SK-N-SH (cell line): Measurements from ENCODE around the gene PPM1A. TPM values are rescaled to one million over a fixed set of nuclear protein-coding genes. Genes with fewer than 3 reads are reported as not detected.

Source experiments
- CTCF ChIA-PET: fragments of 300-600, 350-600 bp; formaldehyde crosslinking; extraction: SDS; loops from one replicate; lab custom pipeline; 2021; lab: Yijun Ruan, JAX
- POLR2A ChIA-PET: fragments of 350-600 bp; sonication (Branson Sonifier 250); formaldehyde crosslinking; extraction: SDS; loops from one replicate; lab custom pipeline; 2020; ENCODE audit warnings: antibody characterized with exemption, inconsistent platforms; lab: Yijun Ruan, JAX
- DNase-seq: peaks from one replicate; pipeline ENCODE4 v3.0.0; 2012
- H2AFZ ChIP-seq: fragments of 200-600 bp; sonication (generic); 2 replicates; pipeline ENCODE4 v1.8.1; 2016; ENCODE audit warnings: antibody characterized with exemption, mild to moderate bottlenecking, low read depth
- H3F3A ChIP-seq: fragments of 200-600 bp; sonication (generic); replicated peaks from 2 replicates; pipeline ENCODE3; 2016; ENCODE audit warnings: antibody characterized with exemption, mild to moderate bottlenecking; ENCODE audit not compliant: insufficient read depth
- H3K27ac ChIP-seq, 2 experiments: fragments of 200-500 bp in 1 of 2; fragments of 200-600 bp in 1 of 2; sonication (Bioruptor generic) in 1 of 2; sonication (generic), shearing (Covaris generic) in 1 of 2; 2 replicates each; pipeline versions ENCODE4 v1.5.1 to v1.6.1; 2014 to 2016; ENCODE audit warnings: low read depth in 2 of 2, inconsistent platforms in 1 of 2, low read length in 1 of 2, mild to moderate bottlenecking in 1 of 2, mixed read lengths in 1 of 2
- H3K27me3 ChIP-seq: fragments of 200-600 bp; sonication (generic), shearing (Covaris generic); 2 replicates; pipeline ENCODE4 v1.6.1; 2016; ENCODE audit warnings: mixed run types; ENCODE audit not compliant: insufficient read depth
- H3K36me3 ChIP-seq, 2 experiments: fragments of 200-500 bp in 1 of 2; fragments of 200-600 bp in 1 of 2; sonication (Bioruptor generic) in 1 of 2; sonication (generic) in 1 of 2; replicated peaks in 1 of 2; 2 replicates each; pipeline versions ENCODE3 to v1.5.1; 2014 to 2016; ENCODE audit warnings: low read length in 1 of 2, mild to moderate bottlenecking in 1 of 2; ENCODE audit not compliant: insufficient read depth in 2 of 2, control insufficient read depth in 1 of 2
- H3K4me1 ChIP-seq, 2 experiments: fragments of 200-500 bp in 1 of 2; fragments of 200-600 bp in 1 of 2; sonication (Bioruptor generic) in 1 of 2; sonication (generic), shearing (Covaris generic) in 1 of 2; 2 replicates each; pipeline versions ENCODE4 v1.5.1 to v1.6.1; 2014 to 2016; ENCODE audit warnings: low read depth in 1 of 2, low read length in 1 of 2, mixed run types in 1 of 2; ENCODE audit not compliant: insufficient read depth in 2 of 2, control insufficient read depth in 1 of 2
- H3K4me2 ChIP-seq: fragments of 200-600 bp; sonication (generic), shearing (Covaris generic); 2 replicates; pipeline ENCODE4 v1.6.1; 2017; ENCODE audit warnings: mixed run types
- H3K4me3 ChIP-seq, 2 experiments: fragments of 200-500 bp in 1 of 2; fragments of 200-600 bp in 1 of 2; sonication (Bioruptor generic) in 1 of 2; sonication (generic), shearing (Covaris generic) in 1 of 2; 2 replicates each; pipeline versions ENCODE4 v1.5.1 to v1.8.1; 2014 to 2016; ENCODE audit warnings: low read depth in 2 of 2, inconsistent platforms in 1 of 2, low read length in 1 of 2, mild to moderate bottlenecking in 1 of 2, mixed read lengths in 1 of 2, moderate library complexity in 1 of 2
- H3K79me2 ChIP-seq: fragments of 200-600 bp; sonication (generic); 2 replicates; pipeline ENCODE4 v1.8.1; 2017; ENCODE audit warnings: mild to moderate bottlenecking; ENCODE audit not compliant: insufficient read depth
- H3K9ac ChIP-seq: fragments of 200-600 bp; sonication (generic); 2 replicates; pipeline ENCODE4 v1.6.1; 2017; ENCODE audit warnings: mixed run types
- H3K9me2 ChIP-seq: fragments of 200-600 bp; sonication (generic); 2 replicates; pipeline ENCODE4 v1.6.1; 2017; ENCODE audit warnings: mixed run types
- H3K9me3 ChIP-seq: fragments of 200-600 bp; sonication (generic); 2 replicates; pipeline ENCODE4 v1.6.1; 2017; ENCODE audit warnings: mixed run types, mild to moderate bottlenecking, moderate library complexity
- H4K20me1 ChIP-seq: fragments of 200-600 bp; sonication (generic); 2 replicates; pipeline ENCODE4 v1.6.1; 2017; ENCODE audit warnings: mild to moderate bottlenecking, mixed run types; ENCODE audit not compliant: insufficient read depth
- CHD2 ChIP-seq: fragments of 150-350 bp; IDR thresholded peaks from 2 replicates; pipeline ENCODE4 v1.6.1; 2018; ENCODE audit warnings: low read length; ENCODE audit not compliant: partially characterized antibody
- ELF1 ChIP-seq: IDR thresholded peaks from 2 replicates; pipeline ENCODE4 v1.4.0; 2012
- EZH2phosphoT487 ChIP-seq: fragments of 200-600 bp; sonication (generic); IDR thresholded peaks from 2 replicates; pipeline ENCODE4 v1.6.1; 2017; ENCODE audit warnings: low read depth, mixed run types, mild to moderate bottlenecking, antibody characterized with exemption, moderate library complexity, borderline replicate concordance
- FOSL2 ChIP-seq: IDR thresholded peaks from 2 replicates; pipeline ENCODE4 v1.4.0; 2012; ENCODE audit warnings: low read depth, mild to moderate bottlenecking, moderate library complexity, borderline replicate concordance
- GABPA ChIP-seq: IDR thresholded peaks from 2 replicates; pipeline ENCODE4 v1.4.0; 2012; ENCODE audit warnings: low read depth, mild to moderate bottlenecking
- GATA2 ChIP-seq: sonication (generic); formaldehyde crosslinking; IDR thresholded peaks from 2 replicates; pipeline ENCODE4 v1.5.0; 2020; ENCODE audit warnings: mild to moderate bottlenecking, missing genetic modification reagents
- MEF2A ChIP-seq: IDR thresholded peaks from 2 replicates; pipeline ENCODE4 v1.4.0; 2012; ENCODE audit warnings: low read depth, borderline replicate concordance
- MXI1 ChIP-seq: IDR thresholded peaks from 2 replicates; pipeline ENCODE4 v1.6.1; 2012; ENCODE audit warnings: mild to moderate bottlenecking, low read depth, low read length, improper control_type of control experiment
- POLR2AphosphoS5 ChIP-seq: IDR thresholded peaks from 2 replicates; pipeline ENCODE4 v1.6.1; 2012; ENCODE audit warnings: low read depth, low read length
- RAD21 ChIP-seq: IDR thresholded peaks from 2 replicates; pipeline ENCODE4 v1.6.1; 2012; ENCODE audit warnings: mild to moderate bottlenecking, low read length
- RCOR1 ChIP-seq: fragments of 150-350 bp; IDR thresholded peaks from 2 replicates; pipeline ENCODE4 v1.6.1; 2017; ENCODE audit warnings: antibody characterized with exemption, low read length
- RFX5 ChIP-seq: IDR thresholded peaks from 2 replicates; pipeline ENCODE4 v1.6.1; 2012; ENCODE audit warnings: mild to moderate bottlenecking, improper control_type of control experiment, low read length
- SIN3A ChIP-seq: IDR thresholded peaks from 2 replicates; pipeline ENCODE4 v1.6.1; 2012; ENCODE audit warnings: low read depth, mild to moderate bottlenecking, low read length, moderate library complexity, borderline replicate concordance
- SMC3 ChIP-seq: IDR thresholded peaks from 2 replicates; pipeline ENCODE4 v1.6.1; 2012; ENCODE audit warnings: low read depth, low read length, improper control_type of control experiment
- TCF12 ChIP-seq: IDR thresholded peaks from 2 replicates; pipeline ENCODE4 v1.4.0; 2012
- TEAD4 ChIP-seq: IDR thresholded peaks from 2 replicates; pipeline ENCODE4 v1.4.0; 2012; ENCODE audit warnings: mild to moderate bottlenecking, borderline replicate concordance; ENCODE audit not compliant: insufficient read depth
- polyA plus RNA-seq, 3 experiments: library from polyadenylated mRNA; depleted of rRNA; stranded (reverse); fragments of >200 nt; gene quantifications; 2 replicates each; pipeline ENCODE4 v1.2.3, GENCODE V29; 2012
- TF ChIP-seq, protein P1 (sequence below): fragments of 200-600 bp; sonication (generic); IDR thresholded peaks from 2 replicates; pipeline ENCODE4 v1.6.1; 2017; ENCODE audit warnings: antibody characterized with exemption, mild to moderate bottlenecking, moderate library complexity
- TF ChIP-seq, protein P2 (sequence below): IDR thresholded peaks from 2 replicates; pipeline ENCODE4 v1.4.0; 2012; ENCODE audit warnings: low read depth
- TF ChIP-seq, protein P3 (sequence below): IDR thresholded peaks from 2 replicates; pipeline ENCODE4 v1.4.0; 2012; ENCODE audit warnings: low read depth, borderline replicate concordance
- TF ChIP-seq, protein P4 (sequence below): IDR thresholded peaks from 2 replicates; pipeline ENCODE4 v1.4.0; 2012; ENCODE audit warnings: low read depth, borderline replicate concordance

PPM1A gene
- polyA plus RNA-seq, 1 of the 3 experiments (the other 2 are of a cell fraction) = 12.3 TPM

DNA sequence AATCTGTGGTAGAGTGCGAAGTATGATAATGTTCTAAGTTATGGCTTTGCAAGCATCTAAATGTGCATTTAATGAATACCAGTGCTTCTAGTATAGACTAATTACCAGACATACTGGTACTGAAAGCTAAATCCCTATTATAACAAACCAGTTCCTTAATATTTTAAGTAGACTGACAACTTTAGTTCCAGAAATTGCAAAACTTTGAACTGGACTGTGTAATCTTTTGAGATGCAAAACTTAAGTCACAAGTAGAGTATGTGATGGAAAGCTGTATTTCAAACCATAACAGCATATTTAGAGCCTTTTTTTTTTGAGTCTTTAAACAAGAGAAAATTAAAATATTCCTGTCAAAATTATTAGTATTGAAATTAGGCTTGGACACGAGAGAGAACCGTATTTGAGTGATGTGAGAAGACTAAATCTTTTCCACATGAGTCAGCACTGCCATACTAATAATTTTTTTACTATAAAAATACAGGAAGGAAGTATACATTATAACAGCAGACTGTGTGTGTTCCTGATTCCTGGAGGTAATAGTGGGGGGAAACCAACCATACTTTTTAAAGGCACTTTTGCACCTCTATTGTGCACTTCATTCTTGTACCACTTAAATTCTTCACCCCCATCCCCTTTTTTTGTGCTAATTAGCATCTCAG lies 45.5 kb downstream of the PPM1A start (continued):
- TF ChIP-seq, protein P1, sequence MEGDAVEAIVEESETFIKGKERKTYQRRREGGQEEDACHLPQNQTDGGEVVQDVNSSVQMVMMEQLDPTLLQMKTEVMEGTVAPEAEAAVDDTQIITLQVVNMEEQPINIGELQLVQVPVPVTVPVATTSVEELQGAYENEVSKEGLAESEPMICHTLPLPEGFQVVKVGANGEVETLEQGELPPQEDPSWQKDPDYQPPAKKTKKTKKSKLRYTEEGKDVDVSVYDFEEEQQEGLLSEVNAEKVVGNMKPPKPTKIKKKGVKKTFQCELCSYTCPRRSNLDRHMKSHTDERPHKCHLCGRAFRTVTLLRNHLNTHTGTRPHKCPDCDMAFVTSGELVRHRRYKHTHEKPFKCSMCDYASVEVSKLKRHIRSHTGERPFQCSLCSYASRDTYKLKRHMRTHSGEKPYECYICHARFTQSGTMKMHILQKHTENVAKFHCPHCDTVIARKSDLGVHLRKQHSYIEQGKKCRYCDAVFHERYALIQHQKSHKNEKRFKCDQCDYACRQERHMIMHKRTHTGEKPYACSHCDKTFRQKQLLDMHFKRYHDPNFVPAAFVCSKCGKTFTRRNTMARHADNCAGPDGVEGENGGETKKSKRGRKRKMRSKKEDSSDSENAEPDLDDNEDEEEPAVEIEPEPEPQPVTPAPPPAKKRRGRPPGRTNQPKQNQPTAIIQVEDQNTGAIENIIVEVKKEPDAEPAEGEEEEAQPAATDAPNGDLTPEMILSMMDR = no peak
- TF ChIP-seq RFX5 = no peak
- no peak for TF ChIP-seq ELF1

DNA sequence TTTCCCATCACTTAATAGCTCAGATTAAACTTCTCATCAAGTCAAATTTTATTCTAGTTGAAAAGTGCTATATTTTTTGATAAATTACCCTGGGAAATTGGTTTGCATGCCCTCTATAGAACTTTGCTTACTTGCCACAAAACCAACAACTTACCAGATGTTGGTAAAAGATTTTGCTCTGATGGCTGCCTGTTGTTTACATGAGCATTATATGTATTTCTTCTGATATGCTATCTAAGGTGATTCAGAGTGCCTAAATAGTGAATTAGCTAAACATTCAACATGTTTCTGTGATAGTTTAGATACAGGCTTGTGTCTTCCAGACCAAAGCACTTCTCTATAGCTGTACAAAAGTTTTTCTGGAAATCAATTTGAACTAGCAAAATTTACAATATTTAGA lies 51.0 kb downstream of the PPM1A start:
- Histone ChIP-seq H3K36me3 (peaks cover 25 to 30% of the 10 kb centered on the region in 2 experiments), H3K9ac (no peak overlapping the region), H4K20me1 (no peaks in the 10 kb centered on the region), H3K27ac (no peak overlapping the region), H3K4me1 (peaks cover 4 to 19% of the 10 kb centered on the region in 2 experiments; a peak in 3 of 4 replicates), H3K9me2 (no peaks in the 10 kb centered on the region), H3K79me2 (no peaks in the 10 kb centered on the region), H2AFZ (no peak overlapping the region), H3K9me3 (no peaks in the 10 kb centered on the region), H3F3A (no peaks in the 10 kb centered on the region), H3K4me3 (no peak overlapping the region), H3K27me3 (no peaks in the 10 kb centered on the region), H3K4me2 (no peak overlapping the region)
- ChIA-PET POLR2A (interaction anchor here (0.7 to 0.8 kb wide), 2 partner anchors 12 to 15 kb away, joined by 3 read pairs; no protein-coding TSS in a partner anchor), CTCF (interaction anchor here (0.6 to 2.4 kb wide), 6 partner anchors 9 to 148 kb away, joined by 3 to 10 read pairs (median 4); no protein-coding TSS in a partner anchor)
- no peak for DNase-seq
- TF ChIP-seq, protein P2, sequence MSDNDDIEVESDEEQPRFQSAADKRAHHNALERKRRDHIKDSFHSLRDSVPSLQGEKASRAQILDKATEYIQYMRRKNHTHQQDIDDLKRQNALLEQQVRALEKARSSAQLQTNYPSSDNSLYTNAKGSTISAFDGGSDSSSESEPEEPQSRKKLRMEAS = no peak
- TF ChIP-seq MEF2A (no peak), POLR2AphosphoS5 (no peak), RFX5 (no peak), SIN3A (no peak), CHD2 (no peak), SMC3 (no peak), RCOR1 (no peak), TEAD4 (no peak), TCF12 (no peak), RAD21 (no peak), GABPA (no peak), EZH2phosphoT487 (no peak), FOSL2 (no peak), MXI1 (no peak), GATA2 (no peak)
- TF ChIP-seq, protein P3, sequence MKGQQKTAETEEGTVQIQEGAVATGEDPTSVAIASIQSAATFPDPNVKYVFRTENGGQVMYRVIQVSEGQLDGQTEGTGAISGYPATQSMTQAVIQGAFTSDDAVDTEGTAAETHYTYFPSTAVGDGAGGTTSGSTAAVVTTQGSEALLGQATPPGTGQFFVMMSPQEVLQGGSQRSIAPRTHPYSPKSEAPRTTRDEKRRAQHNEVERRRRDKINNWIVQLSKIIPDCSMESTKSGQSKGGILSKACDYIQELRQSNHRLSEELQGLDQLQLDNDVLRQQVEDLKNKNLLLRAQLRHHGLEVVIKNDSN = no peak
- TF ChIP-seq, protein P4, sequence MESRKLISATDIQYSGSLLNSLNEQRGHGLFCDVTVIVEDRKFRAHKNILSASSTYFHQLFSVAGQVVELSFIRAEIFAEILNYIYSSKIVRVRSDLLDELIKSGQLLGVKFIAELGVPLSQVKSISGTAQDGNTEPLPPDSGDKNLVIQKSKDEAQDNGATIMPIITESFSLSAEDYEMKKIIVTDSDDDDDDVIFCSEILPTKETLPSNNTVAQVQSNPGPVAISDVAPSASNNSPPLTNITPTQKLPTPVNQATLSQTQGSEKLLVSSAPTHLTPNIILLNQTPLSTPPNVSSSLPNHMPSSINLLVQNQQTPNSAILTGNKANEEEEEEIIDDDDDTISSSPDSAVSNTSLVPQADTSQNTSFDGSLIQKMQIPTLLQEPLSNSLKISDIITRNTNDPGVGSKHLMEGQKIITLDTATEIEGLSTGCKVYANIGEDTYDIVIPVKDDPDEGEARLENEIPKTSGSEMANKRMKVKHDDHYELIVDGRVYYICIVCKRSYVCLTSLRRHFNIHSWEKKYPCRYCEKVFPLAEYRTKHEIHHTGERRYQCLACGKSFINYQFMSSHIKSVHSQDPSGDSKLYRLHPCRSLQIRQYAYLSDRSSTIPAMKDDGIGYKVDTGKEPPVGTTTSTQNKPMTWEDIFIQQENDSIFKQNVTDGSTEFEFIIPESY = no peak
- TF ChIP-seq, protein P1 = no peak
